Right lobe of liver (tissue), 4 donors: ENCODE data around the gene CLCN4.

ENCODE experiments used
- POLR2A ChIP-seq: fragments of 450-650 bp; IDR thresholded peaks from one replicate; pipeline ENCODE4 v1.6.1; 2017; ENCODE audit warnings: antibody characterized with exemption, mild to moderate bottlenecking
- TF ChIP-seq, protein P1 (sequence below), 4 donors: fragments of 200-600 bp in 3 of 4; fragments of 450-650 bp in 1 of 4; IDR thresholded peaks; one replicate each; pipeline versions ENCODE4 v1.5.1 to v1.8.0; 2016 to 2022; ENCODE audit warnings: antibody characterized with exemption in 4 of 4, mild to moderate bottlenecking in 2 of 4
- donor health status: DM: no; HTN: no; CAD: no.
- donor health status: DM: no; HTN: no; CAD: no.
- donor health status: DM: no; HTN: yes; CAD: no.

DNA sequence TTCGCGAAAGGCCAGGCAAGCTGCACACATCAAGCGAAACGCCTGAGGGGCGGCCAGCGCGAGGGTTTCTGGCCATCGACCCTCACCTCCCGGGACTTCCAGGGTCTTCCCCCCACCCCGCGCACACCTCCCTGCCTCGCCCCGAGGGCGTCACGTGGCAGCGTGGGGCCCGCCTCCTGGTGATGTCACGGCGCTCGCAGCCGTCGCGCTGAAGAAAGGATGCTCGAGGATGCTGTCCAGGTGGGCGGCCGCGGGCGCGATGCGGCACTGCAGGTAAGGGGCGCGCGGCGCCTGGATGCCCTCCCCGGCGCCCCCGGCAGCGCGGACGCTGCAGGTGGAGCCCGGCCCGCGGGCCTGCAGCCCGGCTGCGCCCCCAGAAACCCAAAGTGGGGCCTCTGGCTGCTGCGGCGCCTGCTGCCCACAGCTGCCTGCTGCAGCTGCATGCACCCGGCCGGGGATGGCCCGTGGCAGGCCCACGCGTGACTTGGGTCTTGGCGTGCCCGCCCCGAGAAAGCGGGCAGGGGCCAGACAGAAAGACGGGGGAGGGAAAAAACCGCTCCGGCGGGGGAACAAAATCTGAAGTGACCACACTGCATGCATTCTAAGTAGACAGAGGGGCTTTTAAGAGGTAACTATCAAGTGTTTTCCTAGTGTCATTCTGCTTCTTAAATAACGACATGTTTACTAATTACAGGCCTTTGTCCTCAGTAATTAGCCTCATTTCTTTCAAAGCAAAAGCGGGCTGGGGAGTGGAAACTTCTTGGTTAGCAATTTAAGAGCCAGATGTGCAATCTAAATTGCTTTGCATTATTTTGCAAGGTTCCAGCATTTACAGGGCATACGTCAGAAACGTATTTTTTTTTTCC is 1.7 kb downstream of the CLCN4 start:
- TF ChIP-seq, protein P1, sequence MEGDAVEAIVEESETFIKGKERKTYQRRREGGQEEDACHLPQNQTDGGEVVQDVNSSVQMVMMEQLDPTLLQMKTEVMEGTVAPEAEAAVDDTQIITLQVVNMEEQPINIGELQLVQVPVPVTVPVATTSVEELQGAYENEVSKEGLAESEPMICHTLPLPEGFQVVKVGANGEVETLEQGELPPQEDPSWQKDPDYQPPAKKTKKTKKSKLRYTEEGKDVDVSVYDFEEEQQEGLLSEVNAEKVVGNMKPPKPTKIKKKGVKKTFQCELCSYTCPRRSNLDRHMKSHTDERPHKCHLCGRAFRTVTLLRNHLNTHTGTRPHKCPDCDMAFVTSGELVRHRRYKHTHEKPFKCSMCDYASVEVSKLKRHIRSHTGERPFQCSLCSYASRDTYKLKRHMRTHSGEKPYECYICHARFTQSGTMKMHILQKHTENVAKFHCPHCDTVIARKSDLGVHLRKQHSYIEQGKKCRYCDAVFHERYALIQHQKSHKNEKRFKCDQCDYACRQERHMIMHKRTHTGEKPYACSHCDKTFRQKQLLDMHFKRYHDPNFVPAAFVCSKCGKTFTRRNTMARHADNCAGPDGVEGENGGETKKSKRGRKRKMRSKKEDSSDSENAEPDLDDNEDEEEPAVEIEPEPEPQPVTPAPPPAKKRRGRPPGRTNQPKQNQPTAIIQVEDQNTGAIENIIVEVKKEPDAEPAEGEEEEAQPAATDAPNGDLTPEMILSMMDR (IDR thresholded peaks at IDR 0.05): no peak
- TF ChIP-seq POLR2A: no peak
